ENCODE data around the gene JPH3. TPM values are rescaled to one million over a fixed set of nuclear protein-coding genes. Genes with fewer than 3 reads are reported as not detected.

JPH3 gene
- polyA plus RNA-seq, 1 donor from 2014 or later: 22.2 TPM

DNA sequence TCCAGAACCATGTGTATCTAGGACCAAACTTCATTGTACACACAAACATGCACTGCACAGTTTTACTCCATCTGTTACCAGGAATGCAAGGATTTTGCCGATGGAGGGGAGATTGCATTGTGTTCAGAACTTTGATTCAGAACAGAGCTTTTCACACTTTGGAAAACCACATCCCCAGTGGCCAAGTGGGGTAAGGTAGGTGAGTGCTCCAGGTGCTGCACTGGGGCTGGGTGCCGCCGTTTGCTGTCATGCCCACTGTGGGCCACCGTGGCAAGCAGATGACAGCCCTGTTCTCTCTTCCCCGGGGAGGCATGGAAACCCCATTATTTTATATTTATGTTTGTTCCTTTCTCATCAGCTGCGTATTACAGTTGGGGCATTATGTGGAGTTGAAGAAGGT, 29.3 kb upstream of the JPH3 start:
- H3K4me3 ChIP-seq (ENCODE audit: low read length): no peak overlapping the region
- H3K9me2 ChIP-seq (ENCODE audit: insufficient read depth, low read length): no peaks in the 10 kb centered on the region
- H3K27me3 ChIP-seq (ENCODE audit: insufficient read depth, low read depth, low read length): no peaks in the 10 kb centered on the region
- H3K79me2 ChIP-seq (replicated peaks; ENCODE audit: insufficient read depth, low read length): no peaks in the 10 kb centered on the region
- no peaks in the 10 kb centered on the region for H4K20me1 ChIP-seq (ENCODE audit: insufficient read depth)
- no peaks in the 10 kb centered on the region for H3K36me3 ChIP-seq (ENCODE audit: insufficient read depth, low read length)
- H3F3A ChIP-seq (ENCODE audit: insufficient read depth, low read length, poor library complexity, severe bottlenecking): no peaks in the 10 kb centered on the region
- no peak overlapping the region for H3K4me2 ChIP-seq (ENCODE audit: low read length)
- H3K27ac ChIP-seq (ENCODE audit: low read length): no peak overlapping the region
- H2AFZ ChIP-seq (ENCODE audit: low read depth, low read length): no peak overlapping the region
- no peak for TF ChIP-seq SMC3 (conservative IDR thresholded peaks at IDR 0.05; ENCODE audit: poor library complexity)
- TF ChIP-seq TAF1 (IDR thresholded peaks at IDR 0.05; ENCODE audit: low read depth): no peak
- TF ChIP-seq EZH2 (IDR thresholded peaks at IDR 0.05; ENCODE audit: borderline replicate concordance, insufficient read depth, low read length, poor library complexity, severe bottlenecking): no peak
- TF ChIP-seq, protein P1, sequence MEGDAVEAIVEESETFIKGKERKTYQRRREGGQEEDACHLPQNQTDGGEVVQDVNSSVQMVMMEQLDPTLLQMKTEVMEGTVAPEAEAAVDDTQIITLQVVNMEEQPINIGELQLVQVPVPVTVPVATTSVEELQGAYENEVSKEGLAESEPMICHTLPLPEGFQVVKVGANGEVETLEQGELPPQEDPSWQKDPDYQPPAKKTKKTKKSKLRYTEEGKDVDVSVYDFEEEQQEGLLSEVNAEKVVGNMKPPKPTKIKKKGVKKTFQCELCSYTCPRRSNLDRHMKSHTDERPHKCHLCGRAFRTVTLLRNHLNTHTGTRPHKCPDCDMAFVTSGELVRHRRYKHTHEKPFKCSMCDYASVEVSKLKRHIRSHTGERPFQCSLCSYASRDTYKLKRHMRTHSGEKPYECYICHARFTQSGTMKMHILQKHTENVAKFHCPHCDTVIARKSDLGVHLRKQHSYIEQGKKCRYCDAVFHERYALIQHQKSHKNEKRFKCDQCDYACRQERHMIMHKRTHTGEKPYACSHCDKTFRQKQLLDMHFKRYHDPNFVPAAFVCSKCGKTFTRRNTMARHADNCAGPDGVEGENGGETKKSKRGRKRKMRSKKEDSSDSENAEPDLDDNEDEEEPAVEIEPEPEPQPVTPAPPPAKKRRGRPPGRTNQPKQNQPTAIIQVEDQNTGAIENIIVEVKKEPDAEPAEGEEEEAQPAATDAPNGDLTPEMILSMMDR (IDR thresholded peaks at IDR 0.05; ENCODE audit: poor library complexity, severe bottlenecking): no peak
- no peak for TF ChIP-seq MXI1 (conservative IDR thresholded peaks at IDR 0.05; ENCODE audit: poor library complexity, severe bottlenecking)
- TF ChIP-seq, protein P2, sequence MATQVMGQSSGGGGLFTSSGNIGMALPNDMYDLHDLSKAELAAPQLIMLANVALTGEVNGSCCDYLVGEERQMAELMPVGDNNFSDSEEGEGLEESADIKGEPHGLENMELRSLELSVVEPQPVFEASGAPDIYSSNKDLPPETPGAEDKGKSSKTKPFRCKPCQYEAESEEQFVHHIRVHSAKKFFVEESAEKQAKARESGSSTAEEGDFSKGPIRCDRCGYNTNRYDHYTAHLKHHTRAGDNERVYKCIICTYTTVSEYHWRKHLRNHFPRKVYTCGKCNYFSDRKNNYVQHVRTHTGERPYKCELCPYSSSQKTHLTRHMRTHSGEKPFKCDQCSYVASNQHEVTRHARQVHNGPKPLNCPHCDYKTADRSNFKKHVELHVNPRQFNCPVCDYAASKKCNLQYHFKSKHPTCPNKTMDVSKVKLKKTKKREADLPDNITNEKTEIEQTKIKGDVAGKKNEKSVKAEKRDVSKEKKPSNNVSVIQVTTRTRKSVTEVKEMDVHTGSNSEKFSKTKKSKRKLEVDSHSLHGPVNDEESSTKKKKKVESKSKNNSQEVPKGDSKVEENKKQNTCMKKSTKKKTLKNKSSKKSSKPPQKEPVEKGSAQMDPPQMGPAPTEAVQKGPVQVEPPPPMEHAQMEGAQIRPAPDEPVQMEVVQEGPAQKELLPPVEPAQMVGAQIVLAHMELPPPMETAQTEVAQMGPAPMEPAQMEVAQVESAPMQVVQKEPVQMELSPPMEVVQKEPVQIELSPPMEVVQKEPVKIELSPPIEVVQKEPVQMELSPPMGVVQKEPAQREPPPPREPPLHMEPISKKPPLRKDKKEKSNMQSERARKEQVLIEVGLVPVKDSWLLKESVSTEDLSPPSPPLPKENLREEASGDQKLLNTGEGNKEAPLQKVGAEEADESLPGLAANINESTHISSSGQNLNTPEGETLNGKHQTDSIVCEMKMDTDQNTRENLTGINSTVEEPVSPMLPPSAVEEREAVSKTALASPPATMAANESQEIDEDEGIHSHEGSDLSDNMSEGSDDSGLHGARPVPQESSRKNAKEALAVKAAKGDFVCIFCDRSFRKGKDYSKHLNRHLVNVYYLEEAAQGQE (IDR thresholded peaks at IDR 0.05; ENCODE audit: borderline replicate concordance): no peak
- no peak for TF ChIP-seq EP300 (conservative IDR thresholded peaks at IDR 0.05; ENCODE audit: poor library complexity, severe bottlenecking)
- no peak for TF ChIP-seq POLR2AphosphoS5 (IDR thresholded peaks at IDR 0.05)
- no peak for TF ChIP-seq RAD21 (conservative IDR thresholded peaks at IDR 0.05)
- H3K9me3 ChIP-seq (ENCODE audit: low read length): no peaks in the 10 kb centered on the region
- H3K9ac ChIP-seq (ENCODE audit: low read length): no peak overlapping the region

DNA sequence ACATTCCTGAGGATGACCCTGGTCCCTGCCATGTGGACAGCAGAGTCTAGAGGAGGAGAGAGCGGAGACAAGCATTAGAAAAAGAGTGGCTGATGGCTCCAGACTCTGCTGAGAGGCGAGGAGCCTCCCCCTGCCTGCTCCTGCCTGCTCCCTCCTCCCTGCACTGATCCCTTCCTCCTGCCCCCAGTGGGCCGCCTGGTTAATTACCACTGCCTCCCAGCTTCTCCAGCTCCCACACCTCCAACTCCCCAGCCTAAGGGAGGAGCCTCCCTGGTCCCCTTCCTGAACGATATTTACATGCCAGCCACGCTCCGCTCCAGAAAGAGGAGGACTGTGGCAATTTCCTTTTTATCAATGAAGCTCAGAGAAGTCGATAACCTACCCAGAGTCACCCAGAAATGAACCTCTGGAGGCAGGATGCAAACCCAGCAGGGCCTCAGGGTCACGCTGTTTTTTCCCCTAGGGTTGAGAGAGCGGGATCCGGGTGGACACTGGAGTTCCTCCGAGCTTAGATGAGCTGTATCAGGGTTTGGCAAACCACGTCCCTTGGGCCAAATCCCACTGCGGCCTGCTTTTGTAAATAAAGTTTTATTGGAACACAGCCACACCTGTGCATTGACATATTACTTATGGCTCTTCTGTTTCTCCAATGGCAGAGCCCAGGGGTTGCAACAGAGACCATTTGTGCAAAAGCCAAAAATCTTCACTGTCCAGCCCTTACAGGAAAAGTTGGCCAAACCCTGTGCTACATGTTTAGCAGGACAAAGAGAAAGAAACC, 27.1 kb upstream of the JPH3 start:
- Histone ChIP-seq H3K4me2 (ENCODE audit: low read length) (no peak overlapping the region), H2AFZ (ENCODE audit: low read depth, low read length) (no peak overlapping the region), H3K27ac (ENCODE audit: low read length) (no peak overlapping the region), H3K9me3 (ENCODE audit: low read length) (no peaks in the 10 kb centered on the region), H3K27me3 (ENCODE audit: insufficient read depth, low read depth, low read length) (no peaks in the 10 kb centered on the region), H3K9me2 (ENCODE audit: insufficient read depth, low read length) (no peaks in the 10 kb centered on the region), H4K20me1 (ENCODE audit: insufficient read depth) (no peaks in the 10 kb centered on the region), H3K9ac (ENCODE audit: low read length) (no peak overlapping the region), H3F3A (ENCODE audit: insufficient read depth, low read length, poor library complexity, severe bottlenecking) (no peaks in the 10 kb centered on the region), H3K36me3 (ENCODE audit: insufficient read depth, low read length) (no peaks in the 10 kb centered on the region), H3K79me2 (replicated peaks; ENCODE audit: insufficient read depth, low read length) (no peaks in the 10 kb centered on the region), H3K4me3 (ENCODE audit: low read length) (no peak overlapping the region)
- TF ChIP-seq EP300 (conservative IDR thresholded peaks at IDR 0.05; ENCODE audit: poor library complexity, severe bottlenecking) (no peak), TAF1 (IDR thresholded peaks at IDR 0.05; ENCODE audit: low read depth) (no peak), EZH2 (IDR thresholded peaks at IDR 0.05; ENCODE audit: borderline replicate concordance, insufficient read depth, low read length, poor library complexity, severe bottlenecking) (no peak), MXI1 (conservative IDR thresholded peaks at IDR 0.05; ENCODE audit: poor library complexity, severe bottlenecking) (no peak), POLR2AphosphoS5 (IDR thresholded peaks at IDR 0.05) (no peak)
- TF ChIP-seq, protein P2 (IDR thresholded peaks at IDR 0.05; ENCODE audit: borderline replicate concordance): no peak
